SJCRH30 (cell line): ENCODE data around the gene RBM17. TPM values are rescaled to one million over a fixed set of nuclear protein-coding genes. Genes with fewer than 3 reads are reported as not detected.
"Not testable (repeated sequence)": the region's sequence is repeated elsewhere in the genome, so short reads cannot be mapped to it uniquely, and the experiment has no call there.

ENCODE experiments used
- DNase-seq, 2 experiments: peaks; one replicate each; pipeline ENCODE4 v3.0.0-alpha.2; 2015 to 2020
- H3K27ac ChIP-seq: fragments of 250-450 bp; sonication (Bioruptor Pico); 2 replicates; pipeline ENCODE4 v1.5.1; 2020; ENCODE audit warnings: mild to moderate bottlenecking, moderate library complexity
- H3K27me3 ChIP-seq: fragments of 250-450 bp; sonication (Bioruptor Pico); 2 replicates; pipeline ENCODE4 v1.5.1; 2020; ENCODE audit warnings: mild to moderate bottlenecking, moderate library complexity
- H3K36me3 ChIP-seq: fragments of 250-450 bp; sonication (Bioruptor Pico); 2 replicates; pipeline ENCODE4 v1.5.1; 2020; ENCODE audit warnings: mild to moderate bottlenecking, moderate library complexity
- H3K4me1 ChIP-seq: fragments of 250-450 bp; sonication (Bioruptor Pico); 2 replicates; pipeline ENCODE4 v1.5.1; 2020; ENCODE audit warnings: mild to moderate bottlenecking, moderate library complexity
- H3K4me3 ChIP-seq: fragments of 250-450 bp; sonication (Bioruptor Pico); 2 replicates; pipeline ENCODE4 v1.5.1; 2020; ENCODE audit warnings: mild to moderate bottlenecking, moderate library complexity
- H3K9me3 ChIP-seq: fragments of 250-450 bp; sonication (Bioruptor Pico); replicated peaks from 2 replicates; pipeline ENCODE4 v1.5.1; 2020; ENCODE audit warnings: mild to moderate bottlenecking, moderate library complexity
- total RNA-seq: library from RNA; depleted of rRNA; stranded (reverse); fragments of >200 nt; shearing (Covaris generic); gene quantifications from 2 replicates; pipeline ENCODE4 v1.2.3, GENCODE V29; 2014; rRNA removed

RBM17 gene
- total RNA-seq, 1 experiment from 2014 or later, result 59.8 TPM

DNA sequence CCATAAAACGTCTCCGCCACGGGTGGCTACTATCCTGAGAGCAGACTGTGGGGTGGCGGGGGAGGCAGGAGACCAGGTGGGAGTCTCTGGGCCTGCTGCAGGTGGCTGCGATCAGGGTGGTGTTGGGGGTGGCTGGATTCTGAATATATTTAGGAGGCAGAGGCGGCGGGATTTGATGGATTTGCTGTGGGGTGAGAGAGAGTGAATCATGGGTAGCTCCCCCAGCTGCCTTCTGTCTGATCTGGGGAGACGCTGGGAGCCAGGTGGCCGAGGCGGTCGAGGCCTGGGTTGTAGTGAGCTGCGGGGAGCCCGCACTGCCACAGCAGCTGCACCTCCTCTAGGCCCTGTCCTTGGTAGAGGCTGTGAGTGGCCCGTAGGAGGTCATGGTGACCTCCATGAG, 65.7 kb downstream of the RBM17 start:
- Histone ChIP-seq H3K27ac (peak overlapping the region; percentile 48), H3K36me3 (no peaks in the 10 kb centered on the region), H3K4me3 (no peak overlapping the region), H3K27me3 (no peaks in the 10 kb centered on the region), H3K9me3 (no peaks in the 10 kb centered on the region), H3K4me1 (peaks cover 3% of the 10 kb centered on the region; the same call in 1 of the 2 replicates)
- peak; percentile 70 to 76 for DNase-seq

DNA sequence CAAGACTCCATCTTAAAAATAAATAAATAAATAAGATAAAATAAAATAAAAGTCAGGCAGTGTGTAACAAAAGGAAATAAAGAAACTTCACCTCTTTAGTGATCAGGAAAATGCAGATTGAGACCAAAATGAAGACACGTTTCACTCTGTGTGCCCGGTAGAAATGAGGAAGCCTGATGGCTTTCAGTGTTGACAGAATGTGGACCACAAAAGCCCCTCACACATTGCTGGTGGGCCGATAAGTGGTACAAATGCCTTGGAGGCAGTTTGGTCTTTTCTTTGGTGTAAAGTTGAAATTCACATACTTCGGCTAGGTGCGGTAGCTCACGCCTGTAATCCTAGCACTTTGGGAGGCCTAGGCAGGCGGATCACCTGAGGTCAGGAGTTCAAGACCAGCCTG, 69.4 kb downstream of the RBM17 start:
- Histone ChIP-seq H3K27ac (no peak overlapping the region), H3K4me3 (no peak overlapping the region), H3K9me3 (no peaks in the 10 kb centered on the region), H3K4me1 (peaks cover 3% of the 10 kb centered on the region; the same call in 1 of the 2 replicates), H3K27me3 (no peaks in the 10 kb centered on the region), H3K36me3 (no peaks in the 10 kb centered on the region)
- DNase-seq, result no peak

DNA sequence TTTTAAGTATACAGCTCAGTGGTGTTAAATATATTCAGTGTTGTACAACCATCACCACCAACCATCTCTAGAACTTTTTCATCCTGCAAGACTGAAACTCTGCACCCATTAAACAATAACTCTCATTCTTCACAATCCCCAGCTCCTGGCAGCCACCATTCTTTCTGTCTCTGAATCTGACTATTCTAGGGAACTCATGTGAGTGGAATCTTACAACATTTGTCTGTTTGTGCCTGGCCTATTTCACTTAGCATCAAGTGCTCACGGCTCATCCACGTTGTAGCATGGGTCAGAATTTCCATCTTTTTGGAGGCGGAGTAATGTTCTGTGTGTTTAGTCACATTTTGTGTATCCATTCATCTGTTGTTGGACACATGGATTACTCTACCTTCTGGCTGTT, 73.1 kb downstream of the RBM17 start:
- Histone ChIP-seq H3K9me3 (no peaks in the 10 kb centered on the region), H3K27me3 (no peaks in the 10 kb centered on the region), H3K36me3 (no peaks in the 10 kb centered on the region), H3K4me1 (0 out of 2 replicates have a peak, but pooled peaks cover 3% of the 10 kb centered on the region), H3K27ac (no peak overlapping the region), H3K4me3 (no peak overlapping the region)
- no peak for DNase-seq

DNA sequence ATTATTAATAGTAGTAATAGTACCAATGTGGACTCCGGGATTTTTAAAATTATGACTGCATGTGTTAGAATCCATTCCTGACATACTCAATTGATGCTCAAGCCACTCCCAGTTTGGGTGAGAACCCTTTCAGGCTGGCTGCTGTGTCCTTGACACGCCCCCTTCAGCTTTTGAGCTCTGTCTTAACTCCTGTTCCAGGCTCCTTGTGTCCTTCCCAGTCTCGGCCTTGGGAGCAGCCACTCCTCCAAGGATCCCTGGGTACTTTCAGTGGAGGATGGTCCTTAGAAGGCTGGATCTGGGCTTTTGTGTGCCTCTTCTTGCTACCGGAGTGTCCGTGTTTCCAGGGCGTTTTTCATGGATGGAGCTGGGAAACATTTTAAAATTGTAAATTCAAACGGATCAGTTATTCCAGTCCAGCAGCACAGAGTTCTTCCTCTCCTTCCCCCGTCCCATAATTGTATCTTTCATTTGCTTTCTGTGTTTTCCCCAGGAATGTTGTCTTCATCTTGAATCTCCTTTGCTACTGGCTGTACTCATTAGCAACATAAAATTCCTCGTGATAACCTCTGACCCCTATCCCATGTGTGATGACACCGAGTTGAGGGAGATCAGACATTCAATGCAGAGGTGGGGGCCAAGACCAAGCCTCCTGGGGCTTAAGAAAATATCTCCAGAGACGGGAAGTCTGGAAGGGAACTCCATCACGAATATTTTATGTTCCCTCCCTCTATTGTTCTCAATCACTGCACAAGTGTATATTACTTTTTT, 73.9 kb downstream of the RBM17 start:
- no peak overlapping the region for H3K27ac ChIP-seq
- no peaks in the 10 kb centered on the region for H3K27me3 ChIP-seq
- no peaks in the 10 kb centered on the region for H3K36me3 ChIP-seq
- H3K9me3 ChIP-seq, result no peaks in the 10 kb centered on the region
- DNase-seq, result no peak
- peak overlapping the region; percentile 67 for H3K4me3 ChIP-seq
- H3K4me1 ChIP-seq, result 0 out of 2 replicates have a peak, but pooled peaks cover 3% of the 10 kb centered on the region

- DNase-seq, result peak; percentile 74 to 81
- Histone ChIP-seq H3K4me1 (0 out of 2 replicates have a peak, but pooled peaks cover 3% of the 10 kb centered on the region), H3K4me3 (peak overlapping the region; percentile 67), H3K27me3 (no peaks in the 10 kb centered on the region), H3K36me3 (no peaks in the 10 kb centered on the region), H3K27ac (peak overlapping the region; percentile 68), H3K9me3 (no peaks in the 10 kb centered on the region)
Measured at GRCh38 chr10:6163364-6164270, 74.8 kb downstream of the RBM17 start.

DNA sequence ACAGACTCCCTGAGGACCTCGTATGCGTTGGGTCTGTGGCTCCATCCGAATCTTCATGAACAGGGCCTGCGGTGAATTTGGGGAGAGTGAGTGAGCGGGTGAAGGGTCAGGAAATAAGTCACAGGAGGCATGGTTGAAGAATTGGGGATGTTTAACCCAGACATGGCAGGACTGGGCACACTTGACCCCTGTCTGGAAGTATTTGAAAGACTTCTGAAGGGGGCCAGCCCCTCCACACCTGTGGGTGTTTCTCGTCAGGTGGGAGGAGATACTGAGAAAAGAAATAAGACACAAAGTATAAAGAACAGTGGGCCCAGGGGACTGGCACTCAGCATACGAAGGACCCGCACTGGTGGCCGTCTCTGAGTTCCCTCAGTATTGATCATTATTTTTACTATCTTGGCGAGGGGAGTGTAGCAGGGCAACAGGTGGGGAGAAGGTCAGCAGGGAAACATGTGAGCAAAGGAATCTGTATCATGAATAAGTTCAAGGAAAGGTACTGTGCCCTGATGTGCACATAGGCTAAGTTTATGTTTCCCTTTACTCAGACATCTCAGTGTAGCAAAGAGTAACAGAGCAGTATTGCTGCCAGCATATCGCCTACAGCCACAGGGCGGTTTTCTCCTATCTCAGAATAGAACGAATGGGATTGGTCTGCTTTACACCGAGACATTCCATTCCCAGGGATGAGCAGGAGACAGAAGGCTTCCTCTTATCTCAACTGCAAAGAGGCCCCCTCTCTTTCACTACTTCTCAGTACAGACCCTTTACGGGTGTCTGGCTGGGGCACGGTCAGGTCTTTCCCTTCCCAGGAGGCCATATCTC, 75.6 kb downstream of the RBM17 start:
- H3K4me1 ChIP-seq, result 0 out of 2 replicates have a peak, but pooled peaks cover 3% of the 10 kb centered on the region
- no peaks in the 10 kb centered on the region for H3K27me3 ChIP-seq
- no peaks in the 10 kb centered on the region for H3K9me3 ChIP-seq
- no peak for DNase-seq
- peak overlapping the region; percentile 67 for H3K4me3 ChIP-seq
- no peaks in the 10 kb centered on the region for H3K36me3 ChIP-seq
- H3K27ac ChIP-seq, result peak overlapping the region; percentile 68

DNA sequence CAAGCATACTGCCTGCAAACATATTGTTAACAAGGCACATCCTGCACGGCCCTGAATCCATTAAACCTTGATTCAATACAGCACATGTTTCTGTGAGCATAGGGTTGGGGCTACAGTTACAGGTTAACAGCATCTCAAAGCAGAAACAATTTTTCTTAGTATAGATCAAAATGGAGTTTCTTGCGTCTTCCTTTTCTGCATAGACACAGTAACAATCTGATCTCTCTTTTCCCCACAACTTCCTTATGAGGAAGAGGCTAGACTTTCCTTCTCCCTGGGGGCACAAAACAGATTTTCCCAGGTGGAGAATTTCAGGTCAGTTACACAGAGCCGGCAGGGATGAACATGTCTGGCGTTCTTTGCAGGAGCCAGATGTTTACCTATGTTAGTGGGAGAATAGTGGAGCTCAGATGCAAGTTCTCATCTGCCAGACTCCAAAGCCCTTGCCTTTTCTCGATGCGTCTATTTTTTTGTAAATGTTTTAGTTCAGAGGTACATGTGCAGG, 76.4 kb downstream of the RBM17 start:
- Histone ChIP-seq H3K36me3 (no peaks in the 10 kb centered on the region), H3K9me3 (no peaks in the 10 kb centered on the region), H3K4me1 (0 out of 2 replicates have a peak, but pooled peaks cover 5% of the 10 kb centered on the region), H3K27ac (no peak overlapping the region), H3K27me3 (no peaks in the 10 kb centered on the region), H3K4me3 (no peak overlapping the region)
- no peak for DNase-seq

DNA sequence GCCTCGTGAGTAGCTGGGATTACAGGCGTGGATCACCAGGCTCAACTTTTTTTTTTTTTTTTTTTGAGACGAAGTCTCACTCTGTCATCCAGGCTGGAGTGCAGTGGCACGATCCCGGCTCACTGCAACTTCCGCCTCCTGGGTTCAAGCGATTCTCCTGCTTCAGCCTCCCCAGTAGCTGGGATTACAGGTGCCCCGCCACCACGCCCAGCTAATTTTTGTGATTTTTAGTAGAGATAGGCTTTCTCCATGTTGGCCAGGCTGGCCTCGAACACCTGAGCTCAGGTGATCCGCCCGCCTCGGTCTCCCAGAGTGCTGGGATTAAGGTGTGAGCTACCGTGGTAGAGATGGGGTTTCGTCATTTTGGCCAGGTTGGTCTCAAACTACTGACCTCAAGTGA, 77.1 kb downstream of the RBM17 start:
- not testable (repeated sequence) for H3K4me1 ChIP-seq

More for the DNA sequence above, 77.1 kb downstream of the RBM17 start:
- DNase-seq, H3K27ac ChIP-seq, H3K4me3 ChIP-seq, H3K27me3 ChIP-seq, H3K36me3 ChIP-seq, H3K9me3 ChIP-seq: not testable (repeated sequence)

Other genes with a start within 250 kb of the RBM17 start
- 2.9 and 5.6 TPM in 2 replicates for gene ANKRD16, start 199.1 kb upstream of the RBM17 start, total RNA-seq
- gene FBH1, start 198.8 kb upstream of the RBM17 start, total RNA-seq, result 32.8 and 38.4 TPM in 2 replicates
- not detected in 2 replicates for gene IL15RA, start 111.5 kb upstream of the RBM17 start, total RNA-seq
- gene IL2RA, start 26.7 kb upstream of the RBM17 start, total RNA-seq, result not detected in 2 replicates
- gene PFKFB3, start 113.9 kb downstream of the RBM17 start, total RNA-seq, result 11.0 and 11.2 TPM in 2 replicates